ENCODE results near the gene NFKBIB.

DNA sequence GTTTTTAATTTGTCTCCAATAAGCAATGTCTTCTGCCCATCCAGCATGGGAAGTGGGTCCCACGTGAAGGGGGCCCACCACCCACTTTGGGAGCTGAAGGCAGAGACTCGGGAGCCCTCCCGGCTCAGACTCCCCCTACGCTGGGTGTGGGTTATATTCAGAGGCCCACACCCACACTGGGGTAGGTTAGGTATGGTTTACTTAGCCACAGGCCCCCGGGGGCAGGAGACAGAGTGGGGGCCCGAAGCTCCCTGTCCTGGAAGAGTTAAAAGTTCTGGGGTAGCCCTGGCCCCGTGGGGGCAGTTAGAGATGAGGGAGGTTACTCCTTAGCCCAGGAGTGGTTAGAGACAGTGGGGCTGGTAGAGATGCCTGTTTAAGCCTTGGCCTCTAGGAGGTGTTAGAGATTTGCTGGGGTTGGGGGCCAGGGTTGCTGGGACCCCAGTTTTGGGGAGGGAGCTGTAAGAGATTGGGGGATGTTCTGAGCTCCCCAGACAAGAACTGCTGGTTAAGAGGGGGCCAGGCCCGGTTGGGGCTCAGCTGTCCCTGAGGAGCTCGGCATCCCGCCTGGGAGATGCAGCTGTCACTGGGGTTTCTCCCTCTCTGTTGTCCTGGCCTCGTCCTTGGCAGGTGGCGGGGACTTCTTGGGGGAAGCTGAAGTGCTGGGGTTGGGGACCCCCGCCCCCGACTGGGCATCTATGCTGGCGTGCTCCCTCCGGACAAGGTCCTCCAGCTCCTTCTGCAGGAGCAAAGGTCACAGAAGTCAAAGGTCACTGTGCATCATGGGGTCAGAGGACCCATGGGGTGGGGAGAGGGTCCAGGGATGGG is 21.0 kb upstream of the NFKBIB start:
- TF ChIP-seq CHD4 (IDR thresholded peaks at IDR 0.05; ENCODE audit: borderline replicate concordance) (no peak), MAX (IDR thresholded peaks at IDR 0.05) (no peak), HEYL (CRISPR knock-in tag; IDR thresholded peaks at IDR 0.05) (no peak), CTCF (IDR thresholded peaks at IDR 0.05) (no peak)

All from A549 (cell line).